Measurements from ENCODE around the gene CEP63. TPM values are rescaled to one million over a fixed set of nuclear protein-coding genes. Genes with fewer than 3 reads are reported as not detected.

Gene CEP63
- total RNA-seq, 1 donor from 2014 or later = 22.1 TPM

DNA sequence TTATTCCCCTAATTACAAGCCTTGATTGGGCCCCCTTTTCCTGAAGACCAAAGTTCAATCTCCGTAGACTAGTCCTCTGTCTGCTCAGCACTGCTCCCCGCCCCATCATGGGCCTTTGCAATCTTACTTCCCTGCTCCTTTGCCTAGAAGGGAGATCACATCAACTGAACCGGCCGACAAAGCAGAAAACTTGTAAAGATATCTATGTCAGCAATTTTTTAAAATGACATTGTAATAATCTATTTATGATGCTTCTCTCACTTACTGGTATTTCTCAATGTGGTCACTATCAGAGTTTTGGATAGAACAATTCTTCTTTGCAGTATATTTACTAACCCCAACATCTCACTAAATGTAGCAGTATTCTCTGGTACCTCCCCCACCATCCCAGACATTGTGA, 17.3 kb upstream of the CEP63 start:
- TF ChIP-seq, protein P1, sequence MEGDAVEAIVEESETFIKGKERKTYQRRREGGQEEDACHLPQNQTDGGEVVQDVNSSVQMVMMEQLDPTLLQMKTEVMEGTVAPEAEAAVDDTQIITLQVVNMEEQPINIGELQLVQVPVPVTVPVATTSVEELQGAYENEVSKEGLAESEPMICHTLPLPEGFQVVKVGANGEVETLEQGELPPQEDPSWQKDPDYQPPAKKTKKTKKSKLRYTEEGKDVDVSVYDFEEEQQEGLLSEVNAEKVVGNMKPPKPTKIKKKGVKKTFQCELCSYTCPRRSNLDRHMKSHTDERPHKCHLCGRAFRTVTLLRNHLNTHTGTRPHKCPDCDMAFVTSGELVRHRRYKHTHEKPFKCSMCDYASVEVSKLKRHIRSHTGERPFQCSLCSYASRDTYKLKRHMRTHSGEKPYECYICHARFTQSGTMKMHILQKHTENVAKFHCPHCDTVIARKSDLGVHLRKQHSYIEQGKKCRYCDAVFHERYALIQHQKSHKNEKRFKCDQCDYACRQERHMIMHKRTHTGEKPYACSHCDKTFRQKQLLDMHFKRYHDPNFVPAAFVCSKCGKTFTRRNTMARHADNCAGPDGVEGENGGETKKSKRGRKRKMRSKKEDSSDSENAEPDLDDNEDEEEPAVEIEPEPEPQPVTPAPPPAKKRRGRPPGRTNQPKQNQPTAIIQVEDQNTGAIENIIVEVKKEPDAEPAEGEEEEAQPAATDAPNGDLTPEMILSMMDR (IDR thresholded peaks at IDR 0.05) = no peak
- no peak for DNase-seq
- no peaks in the 10 kb centered on the region for H3K9me3 ChIP-seq
- ATAC-seq = no peak
- H3K27ac ChIP-seq = no peak overlapping the region
- intact Hi-C loops (cut with DNase I) = loop anchor here (10.0 kb wide), 1 partner anchor 94 kb away; the partner anchor contains the start of gene AMOTL2
- H3K36me3 ChIP-seq = no peaks in the 10 kb centered on the region
- peaks cover 7% of the 10 kb centered on the region for H3K4me1 ChIP-seq
- H3K27me3 ChIP-seq = no peaks in the 10 kb centered on the region
- no peak overlapping the region for H3K4me3 ChIP-seq

DNA sequence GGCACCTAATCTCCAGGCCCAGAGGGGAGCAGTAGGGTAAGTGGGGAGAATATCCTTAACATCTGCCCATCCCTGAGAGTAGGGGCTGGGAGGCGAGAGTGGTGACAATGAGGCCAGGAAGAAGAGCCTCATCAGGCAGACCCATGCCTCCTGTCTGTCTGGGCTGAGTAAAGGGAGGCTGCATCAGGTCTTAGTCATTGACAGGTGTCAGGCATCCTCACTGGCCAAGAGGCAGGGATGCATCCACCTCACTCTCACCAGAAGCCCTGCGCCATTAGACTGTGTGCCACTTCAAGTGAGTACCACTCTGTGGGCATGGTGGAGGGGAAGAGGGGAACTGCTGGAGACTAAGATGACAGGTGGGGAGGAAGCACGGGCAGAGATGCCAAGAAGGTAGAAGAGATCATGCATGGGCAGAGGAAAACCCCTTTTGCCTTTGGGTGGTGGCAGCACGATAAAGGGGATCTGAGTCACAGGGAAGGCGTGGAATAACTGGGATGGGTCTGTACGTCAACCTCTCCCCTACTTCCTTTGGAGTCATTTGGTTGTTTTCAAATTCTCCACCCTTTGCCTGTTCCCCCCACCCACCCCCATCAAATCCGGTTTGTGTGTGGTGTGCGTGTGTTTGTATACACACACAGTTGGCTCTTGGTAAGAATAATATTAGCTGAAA, 14.2 kb upstream of the CEP63 start:
- Histone ChIP-seq H3K27ac (no peak overlapping the region), H3K27me3 (no peaks in the 10 kb centered on the region), H3K9me3 (no peaks in the 10 kb centered on the region), H3K4me3 (no peak overlapping the region), H3K36me3 (no peaks in the 10 kb centered on the region), H3K4me1 (peaks cover 15% of the 10 kb centered on the region)
- TF ChIP-seq, protein P1 (IDR thresholded peaks at IDR 0.05) = no peak
- intact Hi-C loops (cut with DNase I) = loop anchor here (5.0 kb wide), 1 partner anchor 159 kb away; no protein-coding TSS in a partner anchor
- ATAC-seq = no peak
- DNase-seq = no peak

DNA sequence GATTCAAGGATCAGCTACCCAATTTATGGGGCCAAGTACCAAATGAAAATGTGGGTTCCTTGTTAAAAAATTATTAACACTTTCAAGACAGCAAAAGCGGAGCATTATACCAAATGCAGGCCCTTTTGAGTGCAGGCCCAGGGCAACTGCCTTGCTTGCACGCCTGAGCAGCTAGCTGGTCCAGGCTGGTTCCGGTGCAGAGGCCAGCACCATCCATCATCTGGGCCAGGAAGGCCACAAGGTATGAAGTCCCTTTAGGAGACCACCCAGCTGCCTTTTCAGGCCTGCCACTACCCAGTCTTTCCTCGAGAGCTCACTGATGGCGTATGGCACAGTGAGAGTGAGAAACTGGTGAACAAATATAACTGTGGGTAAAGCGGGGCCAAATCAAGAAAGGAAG, 13.0 kb upstream of the CEP63 start:
- intact Hi-C loops (cut with DNase I) = loop anchor here (5.0 kb wide), 1 partner anchor 161 kb away; no protein-coding TSS in a partner anchor
- no peaks in the 10 kb centered on the region for H3K27me3 ChIP-seq
- peaks cover 26% of the 10 kb centered on the region for H3K4me1 ChIP-seq
- DNase-seq (no peak), ATAC-seq (no peak)
- TF ChIP-seq, protein P1 (IDR thresholded peaks at IDR 0.05) = no peak
- H3K4me3 ChIP-seq = no peak overlapping the region
- H3K36me3 ChIP-seq = peaks cover 7% of the 10 kb centered on the region
- no peak overlapping the region for H3K27ac ChIP-seq
- H3K9me3 ChIP-seq = no peaks in the 10 kb centered on the region

DNA sequence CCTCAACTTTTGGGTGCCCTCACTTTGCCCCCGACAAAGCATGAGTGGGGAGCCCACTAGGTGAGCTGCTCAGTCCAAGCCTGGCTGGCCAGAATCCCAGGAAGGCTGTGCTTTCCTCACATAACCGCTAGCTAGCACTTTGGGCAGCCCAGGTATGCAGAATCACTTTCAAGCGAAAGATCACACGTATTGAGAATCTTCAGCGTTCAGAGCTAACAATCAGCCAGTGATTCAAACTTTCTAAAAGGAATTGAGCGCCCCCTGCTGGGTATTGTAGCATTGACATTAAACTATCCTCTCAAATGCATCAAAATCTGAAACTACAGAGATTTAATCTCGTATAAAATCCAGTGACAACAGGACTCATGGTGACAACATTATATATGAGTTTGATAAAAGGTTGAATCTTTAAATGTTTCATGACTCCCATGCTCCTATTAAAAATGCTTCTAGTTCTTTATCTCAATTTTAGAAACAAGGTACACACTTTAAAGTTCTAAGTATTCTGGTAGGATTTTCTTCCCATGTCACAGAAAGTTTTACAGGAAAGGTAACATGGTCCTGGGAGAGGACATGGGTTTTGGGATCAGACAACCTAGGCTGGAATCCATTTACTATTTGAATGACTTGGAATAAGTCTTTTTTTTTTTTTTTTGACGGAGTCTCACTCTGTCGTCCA, 11.8 kb upstream of the CEP63 start:
- TF ChIP-seq, protein P1 (IDR thresholded peaks at IDR 0.05) = peak; percentile 83
- peaks cover 27% of the 10 kb centered on the region for H3K4me1 ChIP-seq
- no peaks in the 10 kb centered on the region for H3K27me3 ChIP-seq
- H3K4me3 ChIP-seq = no peak overlapping the region
- no peaks in the 10 kb centered on the region for H3K9me3 ChIP-seq
- intact Hi-C loops (cut with DNase I) = loop anchor here (5.0 kb wide), 1 partner anchor 162 kb away; no protein-coding TSS in a partner anchor
- no peak overlapping the region for H3K27ac ChIP-seq
- ATAC-seq (peak; percentile 84), DNase-seq (no peak)
- peaks cover 19% of the 10 kb centered on the region for H3K36me3 ChIP-seq

DNA sequence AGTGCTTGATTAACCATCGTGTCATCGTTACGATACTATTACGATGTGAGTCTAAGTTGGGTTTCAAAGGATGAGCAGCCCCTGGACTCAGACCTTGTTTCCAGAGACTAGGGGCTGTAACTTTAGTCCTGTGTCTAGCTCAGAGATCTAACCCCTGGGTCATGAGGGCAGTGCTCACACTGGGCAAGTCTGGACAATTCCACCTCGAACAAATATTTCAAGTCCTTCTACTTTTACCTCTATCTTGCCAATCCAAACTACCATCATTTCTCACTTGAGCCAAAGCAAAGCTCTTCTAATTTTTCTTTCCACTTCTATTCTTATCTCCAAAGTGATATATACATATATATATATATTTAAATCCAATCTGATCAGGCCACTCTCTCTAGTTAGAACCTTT, 10.9 kb upstream of the CEP63 start:
- no peaks in the 10 kb centered on the region for H3K9me3 ChIP-seq
- ATAC-seq (no peak), DNase-seq (no peak)
- no peak overlapping the region for H3K27ac ChIP-seq
- H3K27me3 ChIP-seq = no peaks in the 10 kb centered on the region
- intact Hi-C loops (cut with DNase I) = loop anchor here (5.0 kb wide), 1 partner anchor 163 kb away; no protein-coding TSS in a partner anchor
- peaks cover 27% of the 10 kb centered on the region for H3K36me3 ChIP-seq
- H3K4me3 ChIP-seq = no peak overlapping the region
- peaks cover 27% of the 10 kb centered on the region for H3K4me1 ChIP-seq
- TF ChIP-seq, protein P1 (IDR thresholded peaks at IDR 0.05) = no peak

Measured in upper lobe of right lung (tissue), 1 donor.